Neural cell (in vitro differentiated cells): ENCODE measurements around the gene EMC10. TPM values are rescaled to one million over a fixed set of nuclear protein-coding genes. Genes with fewer than 3 reads are reported as not detected.

ENCODE experiments used
- H2AFZ ChIP-seq: fragments of 200-600, 300-800 bp; sonication (generic), shearing (Covaris generic); 2 replicates; pipeline ENCODE4 v1.6.0; 2014; ENCODE audit warnings: low read depth, mild to moderate bottlenecking, antibody characterized with exemption, low read length, moderate library complexity
- H3F3A ChIP-seq: fragments of 200-600 bp; shearing (Covaris generic); 2 replicates; pipeline ENCODE4 v1.6.1; 2016; ENCODE audit warnings: mild to moderate bottlenecking, moderate library complexity, mixed read lengths, antibody characterized with exemption, low read length; ENCODE audit not compliant: insufficient read depth, poor library complexity, severe bottlenecking
- H3K27ac ChIP-seq: fragments of 200-600, 300-800 bp; sonication (generic), shearing (Covaris generic); 2 replicates; pipeline ENCODE4 v1.5.1; 2014; ENCODE audit warnings: mild to moderate bottlenecking, low read length, moderate library complexity
- H3K27me3 ChIP-seq: fragments of 300-800, 200-600 bp; sonication (generic), shearing (Covaris generic); 2 replicates; pipeline ENCODE4 v1.6.0; 2014; ENCODE audit warnings: mild to moderate bottlenecking, low read depth, low read length, moderate library complexity; ENCODE audit not compliant: insufficient read depth
- H3K36me3 ChIP-seq: fragments of 300-800, 200-600 bp; sonication (generic), shearing (Covaris generic); 2 replicates; pipeline ENCODE4 v1.5.1; 2014; ENCODE audit warnings: mild to moderate bottlenecking, antibody characterized with exemption, low read length, moderate library complexity; ENCODE audit not compliant: insufficient read depth
- H3K4me2 ChIP-seq: fragments of 300-800, 200-600 bp; sonication (generic), shearing (Covaris generic); 2 replicates; pipeline ENCODE4 v1.6.0; 2014; ENCODE audit warnings: mild to moderate bottlenecking, low read length
- H3K4me3 ChIP-seq: fragments of 300-800, 200-600 bp; sonication (generic), shearing (Covaris generic); 2 replicates; pipeline ENCODE4 v1.5.1; 2014; ENCODE audit warnings: mild to moderate bottlenecking, low read length, moderate library complexity
- H3K79me2 ChIP-seq: fragments of 200-600 bp; shearing (Covaris generic); replicated peaks from 2 replicates; pipeline ENCODE4 v1.6.0; 2014; ENCODE audit warnings: mild to moderate bottlenecking, low read length, moderate library complexity; ENCODE audit not compliant: insufficient read depth
- H3K9ac ChIP-seq: fragments of 300-800, 200-600 bp; sonication (generic), shearing (Covaris generic); 2 replicates; pipeline ENCODE4 v1.6.1; 2016; ENCODE audit warnings: mild to moderate bottlenecking, low read length, mixed read lengths
- H3K9me2 ChIP-seq: fragments of 200-600 bp; shearing (Covaris generic); 2 replicates; pipeline ENCODE4 v1.6.1; 2016; ENCODE audit warnings: mild to moderate bottlenecking, low read length, mixed read lengths; ENCODE audit not compliant: insufficient read depth
- H3K9me3 ChIP-seq: fragments of 200-600, 300-800 bp; sonication (generic), shearing (Covaris generic); 2 replicates; pipeline ENCODE4 v1.6.1; 2016; ENCODE audit warnings: mild to moderate bottlenecking, mixed run types, low read length, moderate library complexity, mixed read lengths
- H4K20me1 ChIP-seq: fragments of 200-600 bp; shearing (Covaris generic); 2 replicates; pipeline ENCODE4 v1.6.1; 2016; ENCODE audit warnings: mild to moderate bottlenecking, mixed run types; ENCODE audit not compliant: insufficient read depth
- EP300 ChIP-seq: fragments of 450-650 bp; conservative IDR thresholded peaks from 2 replicates; pipeline ENCODE4 v1.6.1; 2014; ENCODE audit warnings: antibody characterized with exemption, mild to moderate bottlenecking, moderate library complexity; ENCODE audit not compliant: poor library complexity, severe bottlenecking
- EZH2 ChIP-seq: fragments of 200-600, 300-800 bp; shearing (Covaris generic), sonication (generic); IDR thresholded peaks from 2 replicates; pipeline ENCODE4 v1.6.1; 2014; ENCODE audit warnings: antibody characterized with exemption, low read length, borderline replicate concordance, mild to moderate bottlenecking; ENCODE audit not compliant: insufficient read depth, poor library complexity, severe bottlenecking
- MXI1 ChIP-seq: fragments of 450-650 bp; conservative IDR thresholded peaks from 2 replicates; pipeline ENCODE4 v1.6.1; 2014; ENCODE audit warnings: antibody characterized with exemption, mild to moderate bottlenecking; ENCODE audit not compliant: poor library complexity, severe bottlenecking
- POLR2AphosphoS5 ChIP-seq: IDR thresholded peaks from 2 replicates; pipeline ENCODE4 v1.6.1; 2012
- RAD21 ChIP-seq: fragments of 450-650 bp; conservative IDR thresholded peaks from 2 replicates; pipeline ENCODE4 v1.6.1; 2014; ENCODE audit warnings: antibody characterized with exemption, mild to moderate bottlenecking, moderate library complexity
- SMC3 ChIP-seq: fragments of 450-650 bp; conservative IDR thresholded peaks from 2 replicates; pipeline ENCODE4 v1.6.1; 2014; ENCODE audit warnings: antibody characterized with exemption, mild to moderate bottlenecking, moderate library complexity; ENCODE audit not compliant: poor library complexity
- TAF1 ChIP-seq: IDR thresholded peaks from 2 replicates; pipeline ENCODE4 v1.6.1; 2012; ENCODE audit warnings: low read depth
- polyA plus RNA-seq: library from polyadenylated mRNA; depleted of rRNA; stranded (reverse); fragments of >200 nt; gene quantifications from 2 replicates; pipeline ENCODE4 v1.2.3, GENCODE V29; 2014
- TF ChIP-seq, protein P1 (sequence below): IDR thresholded peaks from 2 replicates; pipeline ENCODE4 v1.6.1; 2012; ENCODE audit warnings: borderline replicate concordance
- TF ChIP-seq, protein P2 (sequence below): fragments of 450-650 bp; IDR thresholded peaks from 2 replicates; pipeline ENCODE4 v1.5.1; 2014; ENCODE audit warnings: antibody characterized with exemption, mild to moderate bottlenecking, moderate library complexity; ENCODE audit not compliant: poor library complexity, severe bottlenecking

Gene EMC10
- polyA plus RNA-seq, 1 donor from 2014 or later: 233 TPM

DNA sequence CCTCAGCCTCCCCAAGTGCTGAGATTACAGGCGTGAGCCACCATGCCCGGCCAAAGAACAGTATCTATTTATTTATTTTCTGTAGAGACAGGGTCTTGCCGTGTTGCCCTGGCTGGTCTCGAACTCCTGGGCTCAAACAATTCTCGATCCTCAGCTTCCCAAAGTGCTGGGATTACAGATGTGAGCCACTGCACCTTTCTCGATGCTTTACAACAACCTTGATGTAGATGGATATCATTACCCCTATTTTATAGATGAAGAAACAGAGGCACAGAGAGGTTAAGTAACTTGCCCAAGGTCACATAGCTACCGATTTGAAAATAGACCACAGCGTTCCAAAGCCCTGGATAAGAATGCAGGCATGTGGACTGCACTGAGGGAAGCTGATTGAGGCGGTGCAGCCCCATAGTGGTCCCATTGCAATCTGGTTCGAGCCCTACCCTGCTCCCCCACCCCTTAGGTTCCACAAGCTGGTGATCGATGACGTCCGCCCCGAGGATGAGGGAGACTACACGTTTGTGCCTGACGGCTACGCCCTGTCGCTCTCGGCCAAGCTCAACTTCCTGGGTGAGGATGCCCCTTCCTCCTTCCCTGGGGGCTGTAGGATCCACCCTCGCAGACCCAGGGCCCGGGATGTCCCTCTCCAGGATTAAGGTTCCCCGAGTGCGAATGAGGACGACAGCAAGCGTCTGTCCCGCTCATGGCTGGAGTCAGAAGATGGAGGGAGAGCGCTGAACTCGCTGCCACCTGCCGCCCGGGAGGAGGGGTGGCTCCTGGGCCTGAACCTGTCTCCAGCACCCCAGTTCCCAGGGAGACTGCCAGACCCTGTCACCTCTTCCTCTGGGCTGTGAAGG lies 25.7 kb upstream of the EMC10 start:
- no peak overlapping the region for H3K4me3 ChIP-seq
- H3K9me3 ChIP-seq: no peaks in the 10 kb centered on the region
- no peak overlapping the region for H3K4me2 ChIP-seq
- H3K79me2 ChIP-seq: no peaks in the 10 kb centered on the region
- no peak overlapping the region for H3K27ac ChIP-seq
- no peak for TF ChIP-seq MXI1
- TF ChIP-seq, protein P1, sequence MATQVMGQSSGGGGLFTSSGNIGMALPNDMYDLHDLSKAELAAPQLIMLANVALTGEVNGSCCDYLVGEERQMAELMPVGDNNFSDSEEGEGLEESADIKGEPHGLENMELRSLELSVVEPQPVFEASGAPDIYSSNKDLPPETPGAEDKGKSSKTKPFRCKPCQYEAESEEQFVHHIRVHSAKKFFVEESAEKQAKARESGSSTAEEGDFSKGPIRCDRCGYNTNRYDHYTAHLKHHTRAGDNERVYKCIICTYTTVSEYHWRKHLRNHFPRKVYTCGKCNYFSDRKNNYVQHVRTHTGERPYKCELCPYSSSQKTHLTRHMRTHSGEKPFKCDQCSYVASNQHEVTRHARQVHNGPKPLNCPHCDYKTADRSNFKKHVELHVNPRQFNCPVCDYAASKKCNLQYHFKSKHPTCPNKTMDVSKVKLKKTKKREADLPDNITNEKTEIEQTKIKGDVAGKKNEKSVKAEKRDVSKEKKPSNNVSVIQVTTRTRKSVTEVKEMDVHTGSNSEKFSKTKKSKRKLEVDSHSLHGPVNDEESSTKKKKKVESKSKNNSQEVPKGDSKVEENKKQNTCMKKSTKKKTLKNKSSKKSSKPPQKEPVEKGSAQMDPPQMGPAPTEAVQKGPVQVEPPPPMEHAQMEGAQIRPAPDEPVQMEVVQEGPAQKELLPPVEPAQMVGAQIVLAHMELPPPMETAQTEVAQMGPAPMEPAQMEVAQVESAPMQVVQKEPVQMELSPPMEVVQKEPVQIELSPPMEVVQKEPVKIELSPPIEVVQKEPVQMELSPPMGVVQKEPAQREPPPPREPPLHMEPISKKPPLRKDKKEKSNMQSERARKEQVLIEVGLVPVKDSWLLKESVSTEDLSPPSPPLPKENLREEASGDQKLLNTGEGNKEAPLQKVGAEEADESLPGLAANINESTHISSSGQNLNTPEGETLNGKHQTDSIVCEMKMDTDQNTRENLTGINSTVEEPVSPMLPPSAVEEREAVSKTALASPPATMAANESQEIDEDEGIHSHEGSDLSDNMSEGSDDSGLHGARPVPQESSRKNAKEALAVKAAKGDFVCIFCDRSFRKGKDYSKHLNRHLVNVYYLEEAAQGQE: no peak
- TF ChIP-seq EP300: no peak
- no peak for TF ChIP-seq POLR2AphosphoS5
- no peak for TF ChIP-seq EZH2
- TF ChIP-seq TAF1: no peak
- TF ChIP-seq RAD21: no peak
- TF ChIP-seq, protein P2, sequence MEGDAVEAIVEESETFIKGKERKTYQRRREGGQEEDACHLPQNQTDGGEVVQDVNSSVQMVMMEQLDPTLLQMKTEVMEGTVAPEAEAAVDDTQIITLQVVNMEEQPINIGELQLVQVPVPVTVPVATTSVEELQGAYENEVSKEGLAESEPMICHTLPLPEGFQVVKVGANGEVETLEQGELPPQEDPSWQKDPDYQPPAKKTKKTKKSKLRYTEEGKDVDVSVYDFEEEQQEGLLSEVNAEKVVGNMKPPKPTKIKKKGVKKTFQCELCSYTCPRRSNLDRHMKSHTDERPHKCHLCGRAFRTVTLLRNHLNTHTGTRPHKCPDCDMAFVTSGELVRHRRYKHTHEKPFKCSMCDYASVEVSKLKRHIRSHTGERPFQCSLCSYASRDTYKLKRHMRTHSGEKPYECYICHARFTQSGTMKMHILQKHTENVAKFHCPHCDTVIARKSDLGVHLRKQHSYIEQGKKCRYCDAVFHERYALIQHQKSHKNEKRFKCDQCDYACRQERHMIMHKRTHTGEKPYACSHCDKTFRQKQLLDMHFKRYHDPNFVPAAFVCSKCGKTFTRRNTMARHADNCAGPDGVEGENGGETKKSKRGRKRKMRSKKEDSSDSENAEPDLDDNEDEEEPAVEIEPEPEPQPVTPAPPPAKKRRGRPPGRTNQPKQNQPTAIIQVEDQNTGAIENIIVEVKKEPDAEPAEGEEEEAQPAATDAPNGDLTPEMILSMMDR: no peak
- TF ChIP-seq SMC3: no peak
- H3K36me3 ChIP-seq: no peaks in the 10 kb centered on the region
- no peaks in the 10 kb centered on the region for H4K20me1 ChIP-seq
- H2AFZ ChIP-seq: no peak overlapping the region
- no peaks in the 10 kb centered on the region for H3F3A ChIP-seq
- no peaks in the 10 kb centered on the region for H3K27me3 ChIP-seq
- no peaks in the 10 kb centered on the region for H3K9me2 ChIP-seq
- H3K9ac ChIP-seq: no peak overlapping the region

DNA sequence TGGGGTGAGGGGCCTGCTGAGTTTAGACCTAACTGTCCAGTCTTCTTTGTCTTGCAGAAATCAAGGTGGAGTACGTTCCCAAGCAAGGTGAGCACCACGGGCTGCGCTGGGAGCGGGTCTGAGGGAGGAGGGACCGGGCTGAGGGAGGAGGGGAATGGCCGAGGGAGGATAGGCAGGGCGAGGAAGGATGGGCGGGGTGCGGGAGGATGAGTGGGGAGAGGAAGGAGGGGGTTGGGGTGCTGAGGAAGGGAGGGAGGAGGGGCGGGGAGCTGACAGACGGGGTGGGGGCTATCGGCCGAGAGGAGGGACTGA lies 25.1 kb upstream of the EMC10 start:
- TF ChIP-seq POLR2AphosphoS5 (no peak), RAD21 (no peak)
- TF ChIP-seq, protein P1: no peak
- TF ChIP-seq, protein P2: no peak
- Histone ChIP-seq H3F3A (no peaks in the 10 kb centered on the region), H3K9me2 (no peaks in the 10 kb centered on the region), H3K9me3 (no peaks in the 10 kb centered on the region), H3K9ac (no peak overlapping the region), H2AFZ (no peak overlapping the region), H3K4me2 (no peak overlapping the region), H3K36me3 (no peaks in the 10 kb centered on the region), H4K20me1 (no peaks in the 10 kb centered on the region), H3K27me3 (no peaks in the 10 kb centered on the region), H3K4me3 (no peak overlapping the region), H3K27ac (no peak overlapping the region), H3K79me2 (no peaks in the 10 kb centered on the region)
